IMR-90 (cell line): ENCODE measurements around the gene SHB.

Experiments used
- CEBPB ChIP-seq: IDR thresholded peaks from 2 replicates; pipeline ENCODE4 v1.6.1; 2012; ENCODE audit warnings: low read depth, low read length, improper control_type of control experiment
- POLR2A ChIP-seq: IDR thresholded peaks from 2 replicates; pipeline ENCODE4 v1.6.1; 2012; ENCODE audit warnings: mild to moderate bottlenecking, low read depth, low read length
- RCOR1 ChIP-seq: IDR thresholded peaks from 2 replicates; pipeline ENCODE4 v1.6.1; 2012; ENCODE audit warnings: mild to moderate bottlenecking, low read length, improper control_type of control experiment; ENCODE audit not compliant: insufficient replicate concordance
- RFX5 ChIP-seq: IDR thresholded peaks from 2 replicates; pipeline ENCODE4 v1.8.0; 2012; ENCODE audit warnings: low read depth, mild to moderate bottlenecking, low read length, moderate library complexity

- no peak for TF ChIP-seq RCOR1
- TF ChIP-seq RFX5 = no peak
- TF ChIP-seq POLR2A = no peak
- TF ChIP-seq CEBPB = no peak
These were observed 141.9 kb downstream of the SHB start for GRCh38 chr9:37927132-37927531.
